ENCODE results near the gene EIF4G3.
"Not testable (repeated sequence)": the region's sequence is repeated elsewhere in the genome, so short reads cannot be mapped to it uniquely, and the experiment has no call there.

Gene EIF4G3

GRCh38 chr1:21066356-21067012 is 110.2 kb downstream of the EIF4G3 start:
- FAIRE-seq: peak; percentile 65

GRCh38 chr1:21065851-21066250 is 110.8 kb downstream of the EIF4G3 start:
- FAIRE-seq: no peak

GRCh38 chr1:21064057-21064456 is 112.6 kb downstream of the EIF4G3 start:
- FAIRE-seq: no peak

- FAIRE-seq: no peak
Measured at GRCh38 chr1:21060523-21060922, 116.2 kb downstream of the EIF4G3 start.

GRCh38 chr1:21059021-21059420 is 117.7 kb downstream of the EIF4G3 start:
- no peak for FAIRE-seq

GRCh38 chr1:21058035-21058793 is 118.5 kb downstream of the EIF4G3 start:
- FAIRE-seq: no peak

- not testable (repeated sequence) for FAIRE-seq
Measured at GRCh38 chr1:21053189-21053928, 123.3 kb downstream of the EIF4G3 start.

GRCh38 chr1:21052034-21052433 is 124.7 kb downstream of the EIF4G3 start:
- no peak for FAIRE-seq

- FAIRE-seq: peak; percentile 26
Measured at GRCh38 chr1:21051177-21051825, 125.4 kb downstream of the EIF4G3 start.

GRCh38 chr1:21050031-21050430 is 126.7 kb downstream of the EIF4G3 start:
- no peak for FAIRE-seq

- FAIRE-seq: no peak
Measured at GRCh38 chr1:21048462-21048861, 128.2 kb downstream of the EIF4G3 start.

GRCh38 chr1:21046132-21046531 is 130.6 kb downstream of the EIF4G3 start:
- FAIRE-seq: no peak

GRCh38 chr1:21045351-21045750 is 131.3 kb downstream of the EIF4G3 start:
- FAIRE-seq: no peak

- no peak for FAIRE-seq
Measured at GRCh38 chr1:21042929-21043605, 133.6 kb downstream of the EIF4G3 start.

GRCh38 chr1:21041541-21041940 is 135.2 kb downstream of the EIF4G3 start:
- no peak for FAIRE-seq

GRCh38 chr1:21037091-21037490 is 139.6 kb downstream of the EIF4G3 start:
- FAIRE-seq: no peak

GRCh38 chr1:21035794-21036193 is 140.9 kb downstream of the EIF4G3 start:
- FAIRE-seq: no peak

GRCh38 chr1:21034725-21035628 is 141.7 kb downstream of the EIF4G3 start:
- FAIRE-seq: no peak

- no peak for FAIRE-seq
Measured at GRCh38 chr1:21032741-21033140, 144.0 kb downstream of the EIF4G3 start.

GRCh38 chr1:21030181-21030580 is 146.5 kb downstream of the EIF4G3 start:
- FAIRE-seq: no peak

- FAIRE-seq: no peak
Measured at GRCh38 chr1:21028520-21029145, 148.1 kb downstream of the EIF4G3 start.
